Measurements from ENCODE around the gene RCAN1. TPM values are rescaled to one million over a fixed set of nuclear protein-coding genes. Genes with fewer than 3 reads are reported as not detected.

RCAN1 gene
- total and polyA plus RNA-seq, 2 of the 13 experiments (the other 11 are each of a cell fraction or from before 2014, with no cell fraction given) = 9.4 to 34.1 TPM

DNA sequence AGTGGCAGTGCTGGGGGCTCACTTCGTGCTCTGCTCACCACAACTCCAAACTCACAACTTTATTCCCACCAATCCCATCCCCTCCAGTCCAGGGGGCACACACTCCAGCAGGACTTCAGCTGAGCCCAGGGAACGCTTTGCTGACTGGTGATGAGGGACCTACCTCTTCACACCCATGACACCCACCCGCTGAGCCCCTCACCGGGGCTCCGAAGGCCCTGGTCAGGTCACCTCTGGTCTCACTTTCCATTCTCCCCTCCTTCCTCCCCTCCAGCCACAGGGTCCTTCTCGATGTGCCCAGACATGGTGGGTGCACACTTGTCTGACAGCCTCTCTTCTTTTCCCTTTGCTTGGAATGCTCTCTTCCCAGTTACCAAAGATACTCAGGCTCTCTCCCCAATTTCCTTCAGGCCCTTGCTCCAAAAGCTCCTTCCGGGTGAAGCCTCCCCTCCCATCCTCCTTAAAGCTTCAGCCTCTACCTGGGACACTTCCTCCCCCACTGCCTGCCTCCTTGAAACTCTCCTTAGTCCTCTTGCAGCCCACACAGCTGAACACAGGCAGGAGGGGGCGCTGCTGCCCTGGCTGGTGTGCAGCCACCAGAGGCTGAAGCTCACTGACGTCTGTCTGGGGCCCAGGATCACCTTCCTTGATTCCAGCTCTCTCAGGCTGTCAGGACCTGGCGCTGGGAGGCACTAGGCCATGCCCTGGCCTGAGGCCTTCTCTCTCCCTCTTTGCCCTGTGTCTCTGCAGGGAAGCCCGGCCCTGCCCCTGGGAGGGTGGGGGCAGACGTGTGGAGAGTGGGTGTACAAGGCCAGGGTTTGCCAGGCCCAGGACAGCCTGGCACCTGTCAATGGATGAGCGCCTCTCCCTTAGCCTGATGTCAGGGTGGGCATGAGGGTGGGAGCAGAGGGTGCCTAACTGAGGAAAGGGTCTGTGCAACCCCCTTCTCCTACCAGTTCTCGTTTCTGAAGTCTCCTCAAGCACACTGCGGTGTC lies 104.5 kb downstream of the RCAN1 start (continued):
- no peak for TF ChIP-seq RAD51 (IDR thresholded peaks at IDR 0.05; ENCODE audit: borderline replicate concordance)
- TF ChIP-seq, protein P1, sequence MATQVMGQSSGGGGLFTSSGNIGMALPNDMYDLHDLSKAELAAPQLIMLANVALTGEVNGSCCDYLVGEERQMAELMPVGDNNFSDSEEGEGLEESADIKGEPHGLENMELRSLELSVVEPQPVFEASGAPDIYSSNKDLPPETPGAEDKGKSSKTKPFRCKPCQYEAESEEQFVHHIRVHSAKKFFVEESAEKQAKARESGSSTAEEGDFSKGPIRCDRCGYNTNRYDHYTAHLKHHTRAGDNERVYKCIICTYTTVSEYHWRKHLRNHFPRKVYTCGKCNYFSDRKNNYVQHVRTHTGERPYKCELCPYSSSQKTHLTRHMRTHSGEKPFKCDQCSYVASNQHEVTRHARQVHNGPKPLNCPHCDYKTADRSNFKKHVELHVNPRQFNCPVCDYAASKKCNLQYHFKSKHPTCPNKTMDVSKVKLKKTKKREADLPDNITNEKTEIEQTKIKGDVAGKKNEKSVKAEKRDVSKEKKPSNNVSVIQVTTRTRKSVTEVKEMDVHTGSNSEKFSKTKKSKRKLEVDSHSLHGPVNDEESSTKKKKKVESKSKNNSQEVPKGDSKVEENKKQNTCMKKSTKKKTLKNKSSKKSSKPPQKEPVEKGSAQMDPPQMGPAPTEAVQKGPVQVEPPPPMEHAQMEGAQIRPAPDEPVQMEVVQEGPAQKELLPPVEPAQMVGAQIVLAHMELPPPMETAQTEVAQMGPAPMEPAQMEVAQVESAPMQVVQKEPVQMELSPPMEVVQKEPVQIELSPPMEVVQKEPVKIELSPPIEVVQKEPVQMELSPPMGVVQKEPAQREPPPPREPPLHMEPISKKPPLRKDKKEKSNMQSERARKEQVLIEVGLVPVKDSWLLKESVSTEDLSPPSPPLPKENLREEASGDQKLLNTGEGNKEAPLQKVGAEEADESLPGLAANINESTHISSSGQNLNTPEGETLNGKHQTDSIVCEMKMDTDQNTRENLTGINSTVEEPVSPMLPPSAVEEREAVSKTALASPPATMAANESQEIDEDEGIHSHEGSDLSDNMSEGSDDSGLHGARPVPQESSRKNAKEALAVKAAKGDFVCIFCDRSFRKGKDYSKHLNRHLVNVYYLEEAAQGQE (IDR thresholded peaks at IDR 0.05; ENCODE audit: borderline replicate concordance in 1 of 2, low read depth in 1 of 2, low read length in 2 of 2) = no peak
- TF ChIP-seq ZFY (CRISPR knock-in tag; IDR thresholded peaks at IDR 0.05) = peak; percentile 43; the same call in 1 of the 2 replicates
- no peak for TF ChIP-seq AGO2 (optimal IDR thresholded peaks at IDR 0.05; ENCODE audit: low read depth, low read length)
- no peak for TF ChIP-seq CHD2 (IDR thresholded peaks at IDR 0.05; ENCODE audit: low read depth, low read length)
- TF ChIP-seq, protein P2, sequence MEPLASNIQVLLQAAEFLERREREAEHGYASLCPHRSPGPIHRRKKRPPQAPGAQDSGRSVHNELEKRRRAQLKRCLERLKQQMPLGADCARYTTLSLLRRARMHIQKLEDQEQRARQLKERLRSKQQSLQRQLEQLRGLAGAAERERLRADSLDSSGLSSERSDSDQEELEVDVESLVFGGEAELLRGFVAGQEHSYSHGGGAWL (CRISPR knock-in tag; IDR thresholded peaks at IDR 0.05) = no peak
- no peak for TF ChIP-seq HNRNPLL (IDR thresholded peaks at IDR 0.05; ENCODE audit: low read depth, low read length, poor library complexity, severe bottlenecking)
- no peak for TF ChIP-seq AKAP8 (CRISPR knock-in tag; IDR thresholded peaks at IDR 0.05)
- no peak for TF ChIP-seq FOXK1 (CRISPR knock-in tag; IDR thresholded peaks at IDR 0.05; ENCODE audit: borderline replicate concordance, low read depth)
- TF ChIP-seq ZNF350 (CRISPR knock-in tag; IDR thresholded peaks at IDR 0.05; ENCODE audit: borderline replicate concordance, low read depth) = 0 out of 2 replicates have a peak, but pooled peaks have one; percentile 25
- 0 out of 2 replicates have a peak, but pooled peaks have one; percentile 13 for TF ChIP-seq ZMYM4 (CRISPR knock-in tag; IDR thresholded peaks at IDR 0.05)
- TF ChIP-seq, protein P3, sequence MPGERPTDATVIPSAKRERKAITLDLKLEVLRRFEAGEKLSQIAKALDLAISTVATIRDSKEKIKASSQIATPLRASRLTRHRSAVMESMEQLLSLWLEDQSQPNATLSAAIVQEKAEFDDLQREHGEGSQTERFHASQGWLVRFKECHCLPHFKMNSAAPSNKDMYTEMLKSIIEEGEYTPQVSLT (CRISPR knock-in tag; IDR thresholded peaks at IDR 0.05; ENCODE audit: borderline replicate concordance, low read depth) = no peak
- TF ChIP-seq ZFX (CRISPR knock-in tag; IDR thresholded peaks at IDR 0.05; ENCODE audit: low read depth) = peak; percentile 66; the same call in 1 of the 2 replicates
- TF ChIP-seq, protein P4, sequence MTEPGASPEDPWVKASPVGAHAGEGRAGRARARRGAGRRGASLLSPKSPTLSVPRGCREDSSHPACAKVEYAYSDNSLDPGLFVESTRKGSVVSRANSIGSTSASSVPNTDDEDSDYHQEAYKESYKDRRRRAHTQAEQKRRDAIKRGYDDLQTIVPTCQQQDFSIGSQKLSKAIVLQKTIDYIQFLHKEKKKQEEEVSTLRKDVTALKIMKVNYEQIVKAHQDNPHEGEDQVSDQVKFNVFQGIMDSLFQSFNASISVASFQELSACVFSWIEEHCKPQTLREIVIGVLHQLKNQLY (CRISPR knock-in tag; IDR thresholded peaks at IDR 0.05) = no peak
- TF ChIP-seq BORCS8-MEF2B (CRISPR knock-in tag; IDR thresholded peaks at IDR 0.05) = peak; percentile 66; the same call in 1 of the 2 replicates
- TF ChIP-seq ZNF138 (CRISPR knock-in tag; IDR thresholded peaks at IDR 0.05; ENCODE audit: low read depth) = no peak
- TF ChIP-seq, protein P5, sequence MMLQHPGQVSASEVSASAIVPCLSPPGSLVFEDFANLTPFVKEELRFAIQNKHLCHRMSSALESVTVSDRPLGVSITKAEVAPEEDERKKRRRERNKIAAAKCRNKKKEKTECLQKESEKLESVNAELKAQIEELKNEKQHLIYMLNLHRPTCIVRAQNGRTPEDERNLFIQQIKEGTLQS (CRISPR knock-in tag; IDR thresholded peaks at IDR 0.05) = no peak
- no peak for TF ChIP-seq HNRNPUL1 (IDR thresholded peaks at IDR 0.05; ENCODE audit: low read depth, low read length)
- TF ChIP-seq ERF (CRISPR knock-in tag; IDR thresholded peaks at IDR 0.05) = 0 out of 2 replicates have a peak, but pooled peaks have one; percentile 40
- TF ChIP-seq, protein P6, sequence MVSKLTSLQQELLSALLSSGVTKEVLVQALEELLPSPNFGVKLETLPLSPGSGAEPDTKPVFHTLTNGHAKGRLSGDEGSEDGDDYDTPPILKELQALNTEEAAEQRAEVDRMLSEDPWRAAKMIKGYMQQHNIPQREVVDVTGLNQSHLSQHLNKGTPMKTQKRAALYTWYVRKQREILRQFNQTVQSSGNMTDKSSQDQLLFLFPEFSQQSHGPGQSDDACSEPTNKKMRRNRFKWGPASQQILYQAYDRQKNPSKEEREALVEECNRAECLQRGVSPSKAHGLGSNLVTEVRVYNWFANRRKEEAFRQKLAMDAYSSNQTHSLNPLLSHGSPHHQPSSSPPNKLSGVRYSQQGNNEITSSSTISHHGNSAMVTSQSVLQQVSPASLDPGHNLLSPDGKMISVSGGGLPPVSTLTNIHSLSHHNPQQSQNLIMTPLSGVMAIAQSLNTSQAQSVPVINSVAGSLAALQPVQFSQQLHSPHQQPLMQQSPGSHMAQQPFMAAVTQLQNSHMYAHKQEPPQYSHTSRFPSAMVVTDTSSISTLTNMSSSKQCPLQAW (CRISPR knock-in tag; IDR thresholded peaks at IDR 0.05) = peak; percentile 84
- TF ChIP-seq STAG1 (CRISPR knock-in tag; IDR thresholded peaks at IDR 0.05) = peak; percentile 99
- TF ChIP-seq MAFG (CRISPR knock-in tag; IDR thresholded peaks at IDR 0.05) = no peak

Data from HepG2 (cell line).